Measurements from ENCODE around the gene NOLC1.

NOLC1 gene

DNA sequence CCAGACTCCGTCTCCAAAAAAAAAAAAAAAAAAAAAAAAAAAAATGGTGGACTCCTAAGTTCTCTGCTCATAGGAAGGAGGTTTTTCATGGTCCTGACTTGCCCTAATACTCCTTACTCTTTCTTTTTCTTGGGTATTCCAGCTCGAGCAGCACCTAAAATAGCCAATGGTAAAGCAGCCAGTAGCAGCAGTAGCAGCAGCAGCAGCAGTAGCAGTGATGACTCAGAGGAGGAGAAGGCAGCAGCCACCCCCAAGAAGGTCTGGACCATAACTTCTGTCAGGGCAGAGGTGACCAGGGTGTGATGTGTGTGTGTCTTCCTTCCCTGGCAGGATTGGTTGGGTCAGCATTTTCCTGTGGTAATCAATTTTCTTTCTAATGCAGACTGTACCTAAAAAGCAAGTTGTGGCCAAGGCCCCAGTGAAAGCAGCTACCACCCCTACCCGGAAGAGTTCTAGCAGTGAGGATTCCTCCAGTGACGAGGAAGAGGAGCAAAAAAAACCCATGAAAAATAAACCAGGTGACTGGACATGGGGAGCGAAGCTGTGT, 6.9 kb downstream of the NOLC1 start:
- no peak for DNase-seq (ENCODE audit: insufficient read length, low spot score)
- TF ChIP-seq, protein P1, sequence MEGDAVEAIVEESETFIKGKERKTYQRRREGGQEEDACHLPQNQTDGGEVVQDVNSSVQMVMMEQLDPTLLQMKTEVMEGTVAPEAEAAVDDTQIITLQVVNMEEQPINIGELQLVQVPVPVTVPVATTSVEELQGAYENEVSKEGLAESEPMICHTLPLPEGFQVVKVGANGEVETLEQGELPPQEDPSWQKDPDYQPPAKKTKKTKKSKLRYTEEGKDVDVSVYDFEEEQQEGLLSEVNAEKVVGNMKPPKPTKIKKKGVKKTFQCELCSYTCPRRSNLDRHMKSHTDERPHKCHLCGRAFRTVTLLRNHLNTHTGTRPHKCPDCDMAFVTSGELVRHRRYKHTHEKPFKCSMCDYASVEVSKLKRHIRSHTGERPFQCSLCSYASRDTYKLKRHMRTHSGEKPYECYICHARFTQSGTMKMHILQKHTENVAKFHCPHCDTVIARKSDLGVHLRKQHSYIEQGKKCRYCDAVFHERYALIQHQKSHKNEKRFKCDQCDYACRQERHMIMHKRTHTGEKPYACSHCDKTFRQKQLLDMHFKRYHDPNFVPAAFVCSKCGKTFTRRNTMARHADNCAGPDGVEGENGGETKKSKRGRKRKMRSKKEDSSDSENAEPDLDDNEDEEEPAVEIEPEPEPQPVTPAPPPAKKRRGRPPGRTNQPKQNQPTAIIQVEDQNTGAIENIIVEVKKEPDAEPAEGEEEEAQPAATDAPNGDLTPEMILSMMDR (IDR thresholded peaks at IDR 0.05; ENCODE audit: insufficient read depth, missing control alignments), result no peak
- FAIRE-seq, result no peak

DNA sequence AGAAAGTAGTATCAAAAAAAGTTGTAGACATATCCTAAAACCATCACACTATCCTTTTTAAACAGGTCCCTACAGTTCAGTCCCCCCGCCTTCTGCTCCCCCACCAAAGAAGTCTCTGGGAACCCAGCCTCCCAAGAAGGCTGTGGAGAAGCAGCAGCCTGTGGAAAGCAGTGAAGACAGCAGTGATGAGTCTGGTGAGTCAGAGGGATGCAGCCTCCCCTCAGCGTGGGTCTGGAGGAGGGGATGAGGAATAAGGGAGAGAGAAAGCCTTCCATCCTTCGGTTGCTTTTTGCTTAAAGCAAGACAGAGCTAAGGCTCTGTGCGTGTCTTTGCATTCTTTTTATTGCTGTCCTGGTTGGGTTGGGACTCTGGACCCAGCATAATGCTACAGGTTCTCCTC, 7.6 kb downstream of the NOLC1 start:
- no peak for DNase-seq (ENCODE audit: insufficient read length, low spot score)
- no peak for FAIRE-seq
- TF ChIP-seq, protein P1 (IDR thresholded peaks at IDR 0.05; ENCODE audit: insufficient read depth, missing control alignments), result no peak

DNA sequence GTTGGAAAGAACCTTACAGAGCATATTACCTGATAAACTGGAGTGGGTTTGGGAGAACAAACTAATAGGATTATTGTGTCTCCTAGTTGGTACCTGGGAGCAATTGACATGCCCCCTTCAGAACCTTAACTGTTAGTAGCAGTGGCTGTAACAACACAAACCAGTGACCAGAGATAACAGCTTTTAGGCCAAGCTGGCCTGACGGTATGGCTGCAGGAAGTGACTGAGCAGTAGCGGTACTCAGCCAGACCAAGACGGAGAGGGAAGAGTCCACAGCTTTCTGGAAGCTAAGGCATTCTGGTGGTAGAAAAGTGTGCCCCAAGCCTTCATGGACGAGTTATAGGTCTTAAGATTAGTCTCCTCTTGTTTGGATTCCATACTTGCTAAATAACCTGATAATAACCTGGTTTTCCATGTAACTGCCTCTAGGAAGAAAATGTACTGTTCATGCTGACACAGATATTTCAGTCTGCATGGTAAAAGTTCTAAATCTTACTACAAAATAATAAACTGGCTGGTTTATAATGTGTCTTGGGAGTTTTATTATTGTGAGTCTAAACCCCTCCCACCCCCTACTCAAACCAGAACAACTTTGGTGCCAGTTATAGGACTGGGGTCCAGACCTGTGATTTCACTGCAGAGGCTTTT, 11.3 kb downstream of the NOLC1 start:
- DNase-seq (ENCODE audit: insufficient read length, low spot score), result no peak
- FAIRE-seq, result no peak
- TF ChIP-seq, protein P1 (IDR thresholded peaks at IDR 0.05; ENCODE audit: insufficient read depth, missing control alignments), result no peak

DNA sequence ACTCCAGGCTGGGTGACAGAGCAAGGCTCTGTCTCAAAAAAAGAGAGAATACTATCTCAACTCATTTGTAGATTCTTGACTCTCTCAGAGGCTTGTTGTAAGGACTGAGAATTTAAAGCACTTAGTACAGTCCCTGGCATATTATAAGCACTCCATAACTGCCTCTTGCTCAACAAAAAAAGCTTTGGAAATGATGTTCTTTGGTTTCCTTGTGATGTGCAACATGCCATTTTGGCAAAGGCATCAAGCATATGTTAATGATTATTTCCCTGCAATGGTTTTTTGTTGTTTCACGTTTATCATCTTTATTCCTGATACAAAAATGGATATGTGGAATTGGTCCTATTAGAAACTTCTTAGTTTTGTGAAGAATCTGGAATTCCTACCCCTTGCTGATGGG, 15.7 kb downstream of the NOLC1 start:
- TF ChIP-seq, protein P1 (IDR thresholded peaks at IDR 0.05; ENCODE audit: insufficient read depth, missing control alignments), result no peak
- FAIRE-seq (no peak), DNase-seq (ENCODE audit: insufficient read length, low spot score) (no peak)

DNA sequence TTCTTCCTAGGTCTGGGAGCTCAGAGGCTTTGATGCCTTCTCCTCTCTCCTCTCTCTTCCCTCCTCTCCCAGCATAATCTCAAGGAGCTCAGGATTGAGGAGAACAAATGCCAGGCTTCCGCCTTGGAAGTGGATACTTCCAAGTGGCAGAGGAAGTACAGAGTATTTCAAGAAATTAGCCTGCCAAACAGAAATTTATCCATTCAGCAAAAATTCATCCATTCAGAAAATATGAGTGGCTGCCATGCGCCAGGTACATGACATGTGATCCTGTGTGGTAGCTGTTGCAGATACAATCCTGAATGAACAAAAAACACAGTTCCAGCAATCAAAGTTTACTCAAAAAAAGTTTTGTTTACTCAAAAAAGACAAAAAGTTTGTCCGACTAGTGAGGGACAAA, 18.4 kb downstream of the NOLC1 start:
- FAIRE-seq (no peak), DNase-seq (ENCODE audit: insufficient read length, low spot score) (no peak)

DNA sequence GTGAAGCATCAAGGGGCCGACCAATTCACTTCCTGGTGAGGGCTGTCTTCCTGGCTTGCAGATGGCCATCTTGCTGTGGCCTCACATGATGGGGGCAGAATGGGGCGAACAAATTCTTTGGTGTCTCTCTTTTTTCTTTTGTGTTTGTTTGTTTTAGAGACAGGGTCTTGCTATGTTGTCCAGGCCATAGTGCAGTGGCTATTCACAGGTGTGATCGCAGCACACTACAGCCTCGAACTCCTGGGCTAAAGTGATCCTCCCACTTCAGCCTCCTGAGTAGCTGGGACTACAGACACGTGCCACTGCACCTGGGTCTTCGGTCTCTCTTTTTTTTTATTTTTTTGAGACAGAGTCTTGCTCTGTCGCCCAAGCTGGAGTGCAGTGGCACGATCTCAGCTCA, 20.1 kb downstream of the NOLC1 start:
- no peak for DNase-seq (ENCODE audit: insufficient read length, low spot score)
- no peak for FAIRE-seq
- TF ChIP-seq, protein P1 (IDR thresholded peaks at IDR 0.05; ENCODE audit: insufficient read depth, missing control alignments), result no peak

More for the DNA sequence above, 18.4 kb downstream of the NOLC1 start:
- TF ChIP-seq, protein P1 (IDR thresholded peaks at IDR 0.05; ENCODE audit: insufficient read depth, missing control alignments), result no peak

DNA sequence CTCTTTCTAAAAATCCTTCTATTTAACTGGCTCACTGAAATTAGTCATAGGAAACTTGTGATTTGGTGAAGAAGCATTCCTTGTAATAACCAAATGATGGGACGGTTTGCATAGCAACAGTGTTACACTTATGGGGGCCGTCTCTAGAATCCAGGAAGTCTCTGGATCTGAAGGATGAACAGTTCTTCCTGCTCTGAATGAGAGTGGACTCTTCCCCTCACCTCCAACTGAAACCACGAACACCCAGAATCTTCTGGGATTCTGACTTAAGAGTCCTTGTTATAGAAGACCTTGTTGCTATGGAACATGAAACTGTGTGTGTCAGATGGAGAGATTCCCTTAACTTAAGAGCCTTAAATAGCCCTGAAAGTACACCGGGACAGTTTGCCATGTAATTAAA, 23.2 kb downstream of the NOLC1 start:
- TF ChIP-seq, protein P1 (IDR thresholded peaks at IDR 0.05; ENCODE audit: insufficient read depth, missing control alignments), result no peak
- no peak for DNase-seq (ENCODE audit: insufficient read length, low spot score)
- no peak for FAIRE-seq
